K562 (cell line): Measurements from ENCODE around the gene CASTOR1. TPM values are rescaled to one million over a fixed set of nuclear protein-coding genes. Genes with fewer than 3 reads are reported as not detected.
A peak's percentile ranks its signal among the peaks of the same experiment; 100 is the strongest.

Experiments used
- ATF7 ChIP-seq: fragments of 450-650 bp; IDR thresholded peaks from 2 replicates; pipeline ENCODE4 v1.7.1; 2014; ENCODE audit warnings: mild to moderate bottlenecking, moderate library complexity
- C11orf30 ChIP-seq: fragments of 450-650 bp; IDR thresholded peaks from 2 replicates; pipeline ENCODE4 v1.6.1; 2016; ENCODE audit warnings: low read depth, mild to moderate bottlenecking
- CC2D1A ChIP-seq: fragments of 450-650 bp; IDR thresholded peaks from 2 replicates; pipeline ENCODE4 v1.6.1; 2017; ENCODE audit warnings: mild to moderate bottlenecking
- CEBPB ChIP-seq: fragments of 450-650 bp; IDR thresholded peaks from 2 replicates; pipeline ENCODE4 v1.6.1; 2016; ENCODE audit warnings: missing genetic modification characterization, missing compliant biosample characterization
- CREB1 ChIP-seq, 2 experiments: sonication (generic) in 1 of 2; formaldehyde crosslinking in 1 of 2; IDR thresholded peaks; 2 replicates each; pipeline versions ENCODE4 v1.6.1 to v1.8.0; 2012 to 2022; ENCODE audit warnings: inconsistent platforms in 1 of 2, mild to moderate bottlenecking in 1 of 2, missing genetic modification reagents in 1 of 2, moderate library complexity in 1 of 2
- CREM ChIP-seq: IDR thresholded peaks from 2 replicates; pipeline ENCODE4 v1.6.1; 2014; ENCODE audit warnings: antibody characterized with exemption, low read depth
- EGR1 ChIP-seq: fragments of 450-650 bp; conservative IDR thresholded peaks from 2 replicates; pipeline ENCODE4 v1.6.1; 2017; ENCODE audit warnings: mild to moderate bottlenecking
- ESRRA ChIP-seq: fragments of 450-650 bp; IDR thresholded peaks from 2 replicates; pipeline ENCODE4 v1.6.1; 2014; ENCODE audit warnings: low read depth, mild to moderate bottlenecking, moderate library complexity, borderline replicate concordance
- JUND ChIP-seq, 2 experiments: IDR thresholded peaks; 2 replicates in 1 of 2; 3 replicates in 1 of 2; pipeline ENCODE4 v1.6.1; 2011; ENCODE audit warnings: borderline replicate concordance in 2 of 2, low read depth in 2 of 2, low read length in 2 of 2, improper control_type of control experiment in 1 of 2, missing biosample characterization in 1 of 2, missing genetic modification characterization in 1 of 2, missing genetic modification reagents in 1 of 2
- MAFK ChIP-seq: IDR thresholded peaks from 2 replicates; pipeline ENCODE4 v1.6.1; 2011; ENCODE audit warnings: low read length, improper control_type of control experiment
- MED1 ChIP-seq: sonication (generic); formaldehyde crosslinking; IDR thresholded peaks from 2 replicates; pipeline ENCODE4 v1.8.1; 2023; ENCODE audit warnings: missing genetic modification reagents, borderline replicate concordance
- MEF2D ChIP-seq: conservative IDR thresholded peaks from 2 replicates; pipeline ENCODE4 v1.6.1; 2016; ENCODE audit warnings: low read depth, missing genetic modification characterization, missing compliant biosample characterization
- NFE2 ChIP-seq: IDR thresholded peaks from 2 replicates; pipeline ENCODE4 v1.6.1; 2014; ENCODE audit warnings: antibody characterized with exemption, low read depth
- NR2F6 ChIP-seq: fragments of 450-650 bp; formaldehyde crosslinking; IDR thresholded peaks from 2 replicates; pipeline ENCODE4 v1.4.0; 2020; ENCODE audit warnings: mild to moderate bottlenecking
- NRF1 ChIP-seq, 2 experiments: fragments of 450-650 bp; IDR thresholded peaks in 1 of 2; conservative IDR thresholded peaks in 1 of 2; 2 replicates each; pipeline ENCODE4 v1.6.1; 2014; ENCODE audit warnings: mild to moderate bottlenecking in 2 of 2
- PTTG1 ChIP-seq: fragments of 450-650 bp; IDR thresholded peaks from 2 replicates; pipeline ENCODE4 v1.6.1; 2016; ENCODE audit warnings: low read depth, mild to moderate bottlenecking, missing genetic modification characterization, missing compliant biosample characterization
- THAP12 ChIP-seq: fragments of 250-450 bp; sonication (Bioruptor Pico); IDR thresholded peaks from 2 replicates; pipeline ENCODE4 v1.9.0; 2021; ENCODE audit warnings: mild to moderate bottlenecking, inconsistent platforms
- ZBTB26 ChIP-seq: fragments of 450-650 bp; formaldehyde crosslinking; IDR thresholded peaks from 2 replicates; pipeline ENCODE4 v1.4.0; 2022; ENCODE audit warnings: missing genetic modification characterization
- ZHX1 ChIP-seq: fragments of 150-350 bp; conservative IDR thresholded peaks from 2 replicates; pipeline ENCODE4 v1.6.1; 2014; ENCODE audit warnings: low read length
- ZNF444 ChIP-seq: fragments of 250-450 bp; sonication (Bioruptor Pico); IDR thresholded peaks from 2 replicates; pipeline ENCODE4 v1.4.0; 2020; ENCODE audit warnings: mild to moderate bottlenecking, moderate library complexity
- polyA plus RNA-seq, 8 experiments: library from polyadenylated mRNA; depleted of rRNA in 4 of 8; stranded (reverse) in 5 of 8; unstranded in 3 of 8; fragments of >200 nt; fragmentation: Nextera tagmentation in 2 of 8; fragmentation: Illumina TruSeq in 1 of 8; extraction: Ambion mirVana in 2 of 8; extraction: Trizol in 1 of 8; gene quantifications; 2 replicates each; pipeline versions ENCODE4 v1.2.1 to v1.2.3, GENCODE V29; 2011 to 2014; ENCODE audit warnings: inconsistent platforms in 1 of 8, missing spikeins in 1 of 8
- total RNA-seq, 7 experiments: library from RNA; depleted of rRNA in 6 of 7; stranded (reverse); fragments of >200 nt in 6 of 7; fragmentation: Illumina TruSeq in 2 of 7; extraction: Trizol in 2 of 7; gene quantifications; 2 replicates each; pipeline versions ENCODE4 v1.2.1 to v1.2.3, GENCODE V29; 2011 to 2021; ENCODE audit warnings: low replicate concordance in 1 of 7
- TF ChIP-seq, protein P1 (sequence below), 2 experiments: fragments of 450-650 bp in 1 of 2; sonication (generic) in 1 of 2; formaldehyde crosslinking in 1 of 2; IDR thresholded peaks in 1 of 2; conservative IDR thresholded peaks in 1 of 2; 2 replicates each; pipeline versions ENCODE4 v1.6.1 to v1.8.1; 2016 to 2023; ENCODE audit warnings: mild to moderate bottlenecking in 2 of 2, moderate library complexity in 2 of 2, inconsistent platforms in 1 of 2, missing genetic modification reagents in 1 of 2

The CASTOR1 gene
- total and polyA plus RNA-seq, 9 of the 15 experiments (the other 6 are each of a cell fraction or from before 2014, with no cell fraction given), result 0.35 to 2.6 (median 1.1) TPM

GRCh38 chr22:30270832-30271231 is 18.5 kb downstream of the CASTOR1 start (continued):
- TF ChIP-seq NRF1 (conservative IDR thresholded peaks at IDR 0.05 in 1 of 2, IDR thresholded peaks at IDR 0.05 in 1 of 2) (peak; percentile 39 to 47; a peak in 3 of 4 replicates), CREM (peak; percentile 85), ZNF444 (CRISPR knock-in tag) (no peak), MEF2D (tag) (no peak), C11orf30 (peak; percentile 94), MAFK (peak; percentile 78), EGR1 (no peak), CC2D1A (no peak), ESRRA (no peak), ATF7 (peak; percentile 25; the same call in 1 of the 2 replicates), THAP12 (CRISPR knock-in tag) (no peak), ZHX1 (no peak), NFE2 (0 out of 2 replicates have a peak, but pooled peaks have one; percentile 29), ZBTB26 (no peak), NR2F6 (no peak), JUND (IDR thresholded peaks at IDR 0.05; ENCODE audit: borderline replicate concordance, low read depth, low read length) (peak; percentile 28; the same call in 1 of the 2 replicates), JUND (tag; IDR thresholded peaks at IDR 0.05; ENCODE audit: borderline replicate concordance, low read depth, low read length) (no peak; the same call in 2 of the 3 replicates), MED1 (CRISPR knock-in tag) (no peak), CEBPB (tag) (peak; percentile 29; the same call in 1 of the 2 replicates), PTTG1 (no peak), CREB1 (IDR thresholded peaks at IDR 0.05) (peak; percentile 70), CREB1 (CRISPR knock-in tag; IDR thresholded peaks at IDR 0.05) (peak; percentile 59; the same call in 1 of the 2 replicates)
- TF ChIP-seq, protein P1, sequence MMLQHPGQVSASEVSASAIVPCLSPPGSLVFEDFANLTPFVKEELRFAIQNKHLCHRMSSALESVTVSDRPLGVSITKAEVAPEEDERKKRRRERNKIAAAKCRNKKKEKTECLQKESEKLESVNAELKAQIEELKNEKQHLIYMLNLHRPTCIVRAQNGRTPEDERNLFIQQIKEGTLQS (IDR thresholded peaks at IDR 0.05), result peak; percentile 76
- TF ChIP-seq, protein P1 (CRISPR knock-in tag; conservative IDR thresholded peaks at IDR 0.05), result no peak
